Astrocyte (in vitro differentiated cells and primary cell): Measurements from ENCODE around the gene CTDSPL. TPM values are rescaled to one million over a fixed set of nuclear protein-coding genes. Genes with fewer than 3 reads are reported as not detected.

Experiments used
- DNase-seq: peaks from one replicate; pipeline ENCODE4 v3.0.0-alpha.2; 2010; ENCODE audit warnings: low read depth
- FAIRE-seq: peaks from 2 replicates; lab custom pipeline; 2011; peaks lifted over from hg19 to GRCh38; lab: Jason Lieb, UNC
- H2AFZ ChIP-seq: 2 replicates; pipeline ENCODE4 v1.6.0; 2012; ENCODE audit warnings: low read depth, low read length, inconsistent platforms
- H3K27ac ChIP-seq: 2 replicates; pipeline ENCODE4 v1.5.1; 2011; ENCODE audit warnings: low read depth, low read length, inconsistent platforms
- H3K27me3 ChIP-seq: 2 replicates; pipeline ENCODE4 v1.6.0; 2011; ENCODE audit warnings: low read length, inconsistent platforms; ENCODE audit not compliant: insufficient read depth
- H3K36me3 ChIP-seq: 2 replicates; pipeline ENCODE4 v1.5.1; 2011; ENCODE audit warnings: low read length, inconsistent platforms; ENCODE audit not compliant: insufficient read depth
- H3K4me1 ChIP-seq: 2 replicates; pipeline ENCODE4 v1.5.1; 2011; ENCODE audit warnings: low read length, inconsistent platforms; ENCODE audit not compliant: insufficient read depth
- H3K4me2 ChIP-seq: 2 replicates; pipeline ENCODE4 v1.6.0; 2012; ENCODE audit warnings: low read length, inconsistent platforms
- H3K4me3 ChIP-seq: 2 replicates; pipeline ENCODE4 v1.5.1; 2011; ENCODE audit warnings: low read depth, mild to moderate bottlenecking, low read length, inconsistent platforms; ENCODE audit not compliant: insufficient read depth
- H3K79me2 ChIP-seq: 2 replicates; pipeline ENCODE4 v1.6.0; 2012; ENCODE audit warnings: mild to moderate bottlenecking, low read length, inconsistent platforms; ENCODE audit not compliant: insufficient read depth
- H3K9ac ChIP-seq: 2 replicates; pipeline ENCODE4 v1.6.0; 2012; ENCODE audit warnings: mild to moderate bottlenecking, low read length, inconsistent platforms
- H3K9me3 ChIP-seq: 2 replicates; pipeline ENCODE4 v1.5.1; 2012; ENCODE audit warnings: low read depth, mild to moderate bottlenecking, low read length, inconsistent platforms; ENCODE audit not compliant: insufficient read depth
- H4K20me1 ChIP-seq: 2 replicates; pipeline ENCODE4 v1.6.0; 2012; ENCODE audit warnings: low read length, inconsistent platforms; ENCODE audit not compliant: insufficient read depth
- H3K27ac Mint-ChIP-seq: one replicate; pipeline ENCODE4 v1.8.0; 2021; ENCODE audit warnings: mild to moderate bottlenecking, mixed read lengths; ENCODE audit not compliant: unreplicated experiment
- H3K27me3 Mint-ChIP-seq: one replicate; pipeline ENCODE4 v1.8.0; 2021; ENCODE audit warnings: low read depth, mixed read lengths; ENCODE audit not compliant: unreplicated experiment
- H3K36me3 Mint-ChIP-seq: one replicate; pipeline ENCODE4 v1.8.0; 2021; ENCODE audit warnings: low read depth, mixed read lengths; ENCODE audit not compliant: unreplicated experiment
- H3K4me1 Mint-ChIP-seq: one replicate; pipeline ENCODE4 v1.8.0; 2021; ENCODE audit warnings: low read depth, mixed read lengths; ENCODE audit not compliant: unreplicated experiment
- H3K4me3 Mint-ChIP-seq: one replicate; pipeline ENCODE4 v1.8.0; 2021; ENCODE audit warnings: mild to moderate bottlenecking, moderate library complexity, mixed read lengths; ENCODE audit not compliant: unreplicated experiment
- H3K9me3 Mint-ChIP-seq: one replicate; pipeline ENCODE4 v1.8.0; 2021; ENCODE audit warnings: mild to moderate bottlenecking, mixed read lengths; ENCODE audit not compliant: unreplicated experiment
- CTCF ChIP-seq: IDR thresholded peaks from 2 replicates; pipeline ENCODE4 v1.5.1; 2011; ENCODE audit warnings: low read depth, mild to moderate bottlenecking, inconsistent platforms, low read length, moderate library complexity; ENCODE audit not compliant: insufficient read depth
- EZH2 ChIP-seq: IDR thresholded peaks from 2 replicates; pipeline ENCODE4 v1.6.1; 2012; ENCODE audit warnings: mild to moderate bottlenecking, low read length, inconsistent platforms; ENCODE audit not compliant: insufficient read depth
- total RNA-seq: library from RNA; stranded (reverse); gene quantifications from 2 replicates; pipeline ENCODE4 v1.2.1, GENCODE V29; 2021

Gene CTDSPL
- total RNA-seq, 1 donor from 2014 or later = 37.9 TPM

- Histone ChIP-seq H3K36me3 (no peaks in the 10 kb centered on the region), H3K9ac (no peak overlapping the region), H4K20me1 (peaks cover 46% of the 10 kb centered on the region), H3K27ac (no peak overlapping the region), H3K4me2 (no peak overlapping the region), H3K4me3 (no peak overlapping the region), H3K9me3 (no peaks in the 10 kb centered on the region), H3K27me3 (no peaks in the 10 kb centered on the region), H2AFZ (no peak overlapping the region), H3K79me2 (peaks cover 3% of the 10 kb centered on the region), H3K4me1 (peaks cover 6% of the 10 kb centered on the region)
- no peaks in the 10 kb centered on the region for H3K9me3 Mint-ChIP-seq
- H3K27ac Mint-ChIP-seq = no peak overlapping the region
- DNase-seq (no peak), FAIRE-seq (no peak)
- H3K4me1 Mint-ChIP-seq = peaks cover 38% of the 10 kb centered on the region
- H3K36me3 Mint-ChIP-seq = peaks cover 2% of the 10 kb centered on the region
- H3K4me3 Mint-ChIP-seq = no peak overlapping the region
- no peaks in the 10 kb centered on the region for H3K27me3 Mint-ChIP-seq
- TF ChIP-seq CTCF (no peak), EZH2 (no peak)
These were observed 56.9 kb downstream of the CTDSPL start for GRCh38 chr3:37918627-37919026.

- Mint-ChIP-seq H3K36me3 (peaks cover 2% of the 10 kb centered on the region), H3K9me3 (no peaks in the 10 kb centered on the region)
These were observed 58.5 kb downstream of the CTDSPL start for GRCh38 chr3:37920156-37920699.

More at GRCh38 chr3:37920156-37920699, 58.5 kb downstream of the CTDSPL start:
- no peaks in the 10 kb centered on the region for H3K27me3 ChIP-seq
- no peak for TF ChIP-seq CTCF
- no peak for TF ChIP-seq EZH2
- no peak overlapping the region for H3K4me3 Mint-ChIP-seq
- H3K9me3 ChIP-seq = no peaks in the 10 kb centered on the region
- H4K20me1 ChIP-seq = peaks cover 54% of the 10 kb centered on the region
- peaks cover 51% of the 10 kb centered on the region for H3K4me1 Mint-ChIP-seq
- DNase-seq (no peak), FAIRE-seq (no peak)
- H3K36me3 ChIP-seq = no peaks in the 10 kb centered on the region
- H3K4me1 ChIP-seq = peaks cover 10% of the 10 kb centered on the region
- H3K4me3 ChIP-seq = no peak overlapping the region
- H3K27ac ChIP-seq = no peak overlapping the region
- H2AFZ ChIP-seq = no peak overlapping the region
- H3K79me2 ChIP-seq = peaks cover 3% of the 10 kb centered on the region
- no peaks in the 10 kb centered on the region for H3K27me3 Mint-ChIP-seq
- no peak overlapping the region for H3K27ac Mint-ChIP-seq
- H3K9ac ChIP-seq = no peak overlapping the region
- H3K4me2 ChIP-seq = no peak overlapping the region
